Thoracic aorta (tissue), 2 donors: ENCODE data around the gene LDHA. TPM values are rescaled to one million over a fixed set of nuclear protein-coding genes. Genes with fewer than 3 reads are reported as not detected.

Source experiments
- ATAC-seq: fragments of 150-250 bp; one replicate; pipeline ENCODE4 v1.8.0; 2017; ENCODE audit warnings: low read depth; ENCODE audit not compliant: insufficient number of reproducible peaks, low FRiP score
- DNase-seq: peaks from one replicate; pipeline ENCODE4 v3.0.0-alpha.2; 2020; ENCODE audit warnings: low spot score
- H3K27ac ChIP-seq, 2 donors: fragments of 200-600 bp; sonication (generic); 1 replicate in 1 of 2; 2 replicates in 1 of 2; pipeline ENCODE4 v1.5.1; 2016; ENCODE audit warnings: mild to moderate bottlenecking in 2 of 2, moderate library complexity in 2 of 2
- H3K27me3 ChIP-seq: fragments of 200-600 bp; sonication (generic); replicated peaks from 2 replicates; pipeline ENCODE4 v1.6.0; 2016; ENCODE audit warnings: mild to moderate bottlenecking; ENCODE audit not compliant: insufficient read depth
- H3K36me3 ChIP-seq: fragments of 200-600 bp; sonication (generic); one replicate; pipeline ENCODE4 v1.5.1; 2016
- H3K4me1 ChIP-seq, 2 donors: fragments of 200-600 bp; sonication (generic); 1 replicate in 1 of 2; 2 replicates in 1 of 2; pipeline versions ENCODE4 v1.5.1 to v1.6.0; 2016; ENCODE audit warnings: low read depth in 2 of 2, mild to moderate bottlenecking in 1 of 2; ENCODE audit not compliant: control insufficient read depth in 1 of 2
- H3K4me3 ChIP-seq: fragments of 200-600 bp; sonication (generic); 2 replicates; pipeline ENCODE4 v1.5.1; 2016; ENCODE audit warnings: mild to moderate bottlenecking
- H3K9me3 ChIP-seq: fragments of 200-600 bp; sonication (generic); 2 replicates; pipeline ENCODE4 v1.5.1; 2016
- total RNA-seq, 2 donors: library from RNA; depleted of rRNA; stranded (reverse); fragments of >200 nt; gene quantifications; one replicate each; pipeline versions ENCODE4 v1.1.0 to v1.2.3, GENCODE V29; 2016
- TF ChIP-seq, protein P1 (sequence below): fragments of 200-600 bp; sonication (generic); IDR thresholded peaks from one replicate; pipeline ENCODE4 v1.5.1; 2019; ENCODE audit warnings: antibody characterized with exemption

Gene LDHA
- total RNA-seq, 2 donors from 2014 or later: 495 to 814 TPM

DNA sequence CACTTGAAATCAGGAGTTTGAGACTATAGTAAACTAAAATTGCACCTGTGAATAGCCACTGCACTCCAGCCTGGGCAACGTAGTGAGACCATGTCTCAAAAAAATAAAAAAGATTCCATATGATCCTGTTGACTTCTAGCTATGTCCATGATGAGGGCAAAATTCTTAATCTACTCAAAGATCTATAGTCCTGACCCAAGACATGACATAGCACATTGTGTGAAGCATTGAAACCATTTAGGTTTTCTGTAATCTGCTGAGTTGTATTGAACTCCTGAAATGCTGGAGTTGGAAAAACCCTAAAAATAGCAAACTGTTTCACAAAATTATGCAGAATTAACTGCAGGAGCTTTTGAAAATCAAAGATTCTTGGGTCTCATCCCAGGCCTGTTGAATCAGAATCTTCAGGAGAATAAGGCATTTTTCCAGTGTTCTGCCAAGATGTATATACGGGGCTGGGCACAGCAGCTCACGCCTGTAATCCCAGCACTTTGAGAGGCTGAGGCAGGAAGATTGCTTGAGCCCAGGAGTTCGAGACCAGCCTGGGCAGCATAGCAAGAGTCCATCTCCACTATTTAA lies 29.8 kb upstream of the LDHA start:
- TF ChIP-seq, protein P1, sequence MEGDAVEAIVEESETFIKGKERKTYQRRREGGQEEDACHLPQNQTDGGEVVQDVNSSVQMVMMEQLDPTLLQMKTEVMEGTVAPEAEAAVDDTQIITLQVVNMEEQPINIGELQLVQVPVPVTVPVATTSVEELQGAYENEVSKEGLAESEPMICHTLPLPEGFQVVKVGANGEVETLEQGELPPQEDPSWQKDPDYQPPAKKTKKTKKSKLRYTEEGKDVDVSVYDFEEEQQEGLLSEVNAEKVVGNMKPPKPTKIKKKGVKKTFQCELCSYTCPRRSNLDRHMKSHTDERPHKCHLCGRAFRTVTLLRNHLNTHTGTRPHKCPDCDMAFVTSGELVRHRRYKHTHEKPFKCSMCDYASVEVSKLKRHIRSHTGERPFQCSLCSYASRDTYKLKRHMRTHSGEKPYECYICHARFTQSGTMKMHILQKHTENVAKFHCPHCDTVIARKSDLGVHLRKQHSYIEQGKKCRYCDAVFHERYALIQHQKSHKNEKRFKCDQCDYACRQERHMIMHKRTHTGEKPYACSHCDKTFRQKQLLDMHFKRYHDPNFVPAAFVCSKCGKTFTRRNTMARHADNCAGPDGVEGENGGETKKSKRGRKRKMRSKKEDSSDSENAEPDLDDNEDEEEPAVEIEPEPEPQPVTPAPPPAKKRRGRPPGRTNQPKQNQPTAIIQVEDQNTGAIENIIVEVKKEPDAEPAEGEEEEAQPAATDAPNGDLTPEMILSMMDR: no peak
- ATAC-seq (no peak), DNase-seq (no peak)
- Histone ChIP-seq H3K27ac (no peak overlapping the region), H3K4me1 (no peaks in the 10 kb centered on the region), H3K27me3 (no peaks in the 10 kb centered on the region), H3K9me3 (no peaks in the 10 kb centered on the region), H3K4me3 (no peak overlapping the region), H3K36me3 (peaks cover 40% of the 10 kb centered on the region)

DNA sequence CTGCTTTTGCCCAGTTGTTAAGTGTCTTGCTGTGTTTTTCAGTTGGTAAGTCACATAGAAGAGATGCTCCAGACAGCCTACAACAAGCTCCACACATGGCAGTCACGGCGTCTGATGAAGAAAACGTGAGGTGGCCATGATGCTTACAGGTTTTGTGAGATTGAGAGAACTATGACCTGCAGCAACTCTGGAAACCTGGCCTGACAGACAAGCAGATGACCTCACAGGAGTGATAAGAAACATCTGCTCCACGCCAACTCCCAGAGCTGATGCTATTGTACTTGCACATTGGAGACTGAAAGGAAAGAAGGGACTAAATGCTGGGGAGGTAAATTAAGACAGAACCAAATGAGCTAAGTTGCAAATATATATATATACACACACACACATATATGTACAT lies 28.6 kb upstream of the LDHA start:
- H3K4me3 ChIP-seq: no peak overlapping the region
- DNase-seq: no peak
- no peak for ATAC-seq
- H3K27me3 ChIP-seq: no peaks in the 10 kb centered on the region
- no peaks in the 10 kb centered on the region for H3K9me3 ChIP-seq
- H3K36me3 ChIP-seq: peaks cover 37% of the 10 kb centered on the region
- H3K27ac ChIP-seq: no peak overlapping the region
- H3K4me1 ChIP-seq: no peaks in the 10 kb centered on the region
- TF ChIP-seq, protein P1: no peak

- no peak for DNase-seq
Measured at GRCh38 chr11:18366286-18366685, 28.1 kb upstream of the LDHA start.

DNA sequence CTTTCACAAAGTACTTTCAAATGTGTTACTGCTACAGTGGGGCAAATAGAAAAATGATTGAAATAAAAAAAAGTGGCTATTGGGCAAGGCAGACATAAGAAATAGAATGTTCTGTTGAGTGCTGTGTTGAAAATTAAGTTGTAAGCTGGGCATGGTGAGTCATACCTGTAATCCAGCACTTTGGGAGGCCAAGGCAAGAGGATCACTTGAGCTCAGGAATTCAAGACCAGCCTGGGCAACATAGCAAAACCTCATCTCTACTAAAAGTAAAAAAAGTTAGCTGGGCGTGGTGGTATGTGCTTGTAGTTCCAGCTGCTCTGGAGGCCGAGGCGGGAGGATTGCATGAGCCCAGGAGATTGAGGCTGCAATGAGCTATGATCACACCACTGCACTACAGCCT lies 26.9 kb upstream of the LDHA start:
- ATAC-seq (no peak), DNase-seq (no peak)
- Histone ChIP-seq H3K27ac (no peak overlapping the region), H3K27me3 (no peaks in the 10 kb centered on the region), H3K36me3 (peaks cover 26% of the 10 kb centered on the region), H3K9me3 (no peaks in the 10 kb centered on the region), H3K4me3 (no peak overlapping the region), H3K4me1 (no peaks in the 10 kb centered on the region)
- TF ChIP-seq, protein P1: no peak

More at GRCh38 chr11:18366286-18366685, 28.1 kb upstream of the LDHA start:
- Histone ChIP-seq H3K27me3 (no peaks in the 10 kb centered on the region), H3K36me3 (peaks cover 34% of the 10 kb centered on the region), H3K4me3 (no peak overlapping the region), H3K27ac (no peak overlapping the region), H3K9me3 (no peaks in the 10 kb centered on the region), H3K4me1 (no peaks in the 10 kb centered on the region)
- no peak for ATAC-seq
- TF ChIP-seq, protein P1: no peak

DNA sequence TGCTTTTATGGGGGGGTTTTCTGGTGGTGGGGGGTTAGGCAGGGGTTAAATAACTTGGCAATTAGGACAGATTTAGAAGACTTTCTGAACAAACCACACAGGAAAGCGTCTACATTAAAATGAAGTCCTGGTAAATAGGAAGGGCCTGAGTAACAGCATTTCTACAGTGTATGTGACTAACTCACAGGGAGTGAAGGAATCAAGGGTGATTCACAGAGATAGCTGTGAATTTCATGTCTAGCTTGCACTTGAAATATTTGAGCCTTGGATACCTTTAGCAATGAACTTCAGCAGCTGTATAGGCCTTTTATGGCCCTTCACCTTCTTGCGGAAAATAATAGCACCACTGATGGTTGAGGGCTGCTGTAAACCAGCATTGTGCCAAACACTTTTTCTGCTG lies 26.1 kb upstream of the LDHA start:
- H3K36me3 ChIP-seq: peaks cover 24% of the 10 kb centered on the region

More for the DNA sequence above, 26.1 kb upstream of the LDHA start:
- no peaks in the 10 kb centered on the region for H3K4me1 ChIP-seq
- H3K9me3 ChIP-seq: no peaks in the 10 kb centered on the region
- H3K27ac ChIP-seq: no peak overlapping the region
- ATAC-seq (no peak), DNase-seq (no peak)
- TF ChIP-seq, protein P1: no peak
- H3K4me3 ChIP-seq: no peak overlapping the region
- no peaks in the 10 kb centered on the region for H3K27me3 ChIP-seq
